Testis (tissue), 3 donors: Measurements from ENCODE around the gene PEX13. TPM values are rescaled to one million over a fixed set of nuclear protein-coding genes. Genes with fewer than 3 reads are reported as not detected.

ENCODE experiments used
- DNase-seq: peaks from one replicate; pipeline ENCODE4 v3.0.0-alpha.2; 2019
- H3K27ac ChIP-seq, 2 donors: fragments of 200-600 bp; sonication (generic); one replicate each; pipeline ENCODE4 v1.5.1; 2019
- H3K27me3 ChIP-seq: fragments of 200-600 bp; sonication (generic); one replicate; pipeline ENCODE4 v1.5.1; 2019
- H3K36me3 ChIP-seq: fragments of 200-600 bp; sonication (generic); one replicate; pipeline ENCODE4 v1.5.1; 2017; ENCODE audit warnings: low read depth; ENCODE audit errors: missing control alignments
- H3K4me1 ChIP-seq: fragments of 200-600 bp; sonication (generic); one replicate; pipeline ENCODE4 v1.5.1; 2019
- H3K4me3 ChIP-seq, 2 donors: fragments of 200-600 bp; sonication (generic); one replicate each; pipeline ENCODE4 v1.5.1; 2017 to 2019
- H3K9me3 ChIP-seq: fragments of 200-600 bp; sonication (generic); one replicate; pipeline ENCODE4 v1.5.1; 2017
- POLR2A ChIP-seq: fragments of 450-650 bp; IDR thresholded peaks from one replicate; pipeline ENCODE4 v1.6.1; 2017; ENCODE audit warnings: antibody characterized with exemption, mild to moderate bottlenecking, moderate library complexity
- WGBS, 2 donors: methylation state at CpG; one replicate each; pipeline ENCODE4 v1.1.5; 2018; 5-methylcytosine and 5-hydroxymethylcytosine counted together
- intact Hi-C: fragments of 100-400 bp; cut with DNase I; formaldehyde crosslinking; loops from one replicate; pipeline ENCODE4 v1.15.1; 2023; ENCODE audit warnings: low total_unique reads
- polyA plus RNA-seq: library from polyadenylated mRNA; stranded (reverse); fragments of 350-450 nt; fragmentation: Illumina TruSeq; extraction: RNeasy Lipid Tissue Mini Kit (QIAGEN cat#74804); gene quantifications from one replicate; pipeline ENCODE4 v1.2.3, GENCODE V29; 2014; ENCODE audit warnings: low read depth, low replicate concordance; ENCODE audit not compliant: insufficient read depth
- total RNA-seq, 2 donors: library from RNA; depleted of rRNA; stranded (reverse); fragments of >200 nt; gene quantifications; one replicate each; pipeline ENCODE4 v1.2.3, GENCODE V29; 2016
- TF ChIP-seq, protein P1 (sequence below), 3 experiments: fragments of 450-650 bp in 2 of 3; fragments of 200-600 bp in 1 of 3; sonication (generic) in 1 of 3; IDR thresholded peaks; one replicate each; pipeline ENCODE4 v1.5.1; 2016 to 2019; ENCODE audit warnings: antibody characterized with exemption in 3 of 3, mild to moderate bottlenecking in 2 of 3, moderate library complexity in 1 of 3

PEX13 gene
- total and polyA plus RNA-seq, 3 donors from 2014 or later = 34.6 to 44.3 (median 39.0) TPM

DNA sequence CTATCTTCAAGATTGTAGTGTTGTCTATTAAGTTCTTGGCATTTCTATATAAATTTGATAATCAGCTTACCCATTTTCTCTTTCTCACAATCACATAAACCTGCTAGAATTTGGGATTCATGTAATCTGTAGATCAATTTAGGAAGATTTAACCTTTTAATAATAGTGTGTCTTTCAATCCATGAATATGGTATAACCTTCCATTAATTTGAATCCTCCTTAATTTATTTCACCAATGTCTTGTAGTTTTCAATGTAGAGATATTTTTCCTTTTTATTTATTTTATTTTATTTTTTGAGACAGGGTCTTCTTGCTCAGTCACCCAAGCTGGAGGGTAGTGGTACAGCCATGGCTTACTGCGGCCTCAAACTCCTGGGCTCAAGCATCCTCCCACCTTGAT lies 68.4 kb downstream of the PEX13 start:
- intact Hi-C loops = no loop called here
- DNase-seq = no peak
- Histone ChIP-seq H3K36me3 (no peaks in the 10 kb centered on the region), H3K4me3 (no peak overlapping the region), H3K27me3 (no peaks in the 10 kb centered on the region), H3K4me1 (no peaks in the 10 kb centered on the region), H3K27ac (no peak overlapping the region), H3K9me3 (no peaks in the 10 kb centered on the region)
- whole genome bisulfite sequencing, 2 donors = 97 to 100% methylated on average over 1 of the region's 1 CpG
- no peak for TF ChIP-seq POLR2A
- TF ChIP-seq, protein P1, sequence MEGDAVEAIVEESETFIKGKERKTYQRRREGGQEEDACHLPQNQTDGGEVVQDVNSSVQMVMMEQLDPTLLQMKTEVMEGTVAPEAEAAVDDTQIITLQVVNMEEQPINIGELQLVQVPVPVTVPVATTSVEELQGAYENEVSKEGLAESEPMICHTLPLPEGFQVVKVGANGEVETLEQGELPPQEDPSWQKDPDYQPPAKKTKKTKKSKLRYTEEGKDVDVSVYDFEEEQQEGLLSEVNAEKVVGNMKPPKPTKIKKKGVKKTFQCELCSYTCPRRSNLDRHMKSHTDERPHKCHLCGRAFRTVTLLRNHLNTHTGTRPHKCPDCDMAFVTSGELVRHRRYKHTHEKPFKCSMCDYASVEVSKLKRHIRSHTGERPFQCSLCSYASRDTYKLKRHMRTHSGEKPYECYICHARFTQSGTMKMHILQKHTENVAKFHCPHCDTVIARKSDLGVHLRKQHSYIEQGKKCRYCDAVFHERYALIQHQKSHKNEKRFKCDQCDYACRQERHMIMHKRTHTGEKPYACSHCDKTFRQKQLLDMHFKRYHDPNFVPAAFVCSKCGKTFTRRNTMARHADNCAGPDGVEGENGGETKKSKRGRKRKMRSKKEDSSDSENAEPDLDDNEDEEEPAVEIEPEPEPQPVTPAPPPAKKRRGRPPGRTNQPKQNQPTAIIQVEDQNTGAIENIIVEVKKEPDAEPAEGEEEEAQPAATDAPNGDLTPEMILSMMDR (IDR thresholded peaks at IDR 0.05) = no peak

DNA sequence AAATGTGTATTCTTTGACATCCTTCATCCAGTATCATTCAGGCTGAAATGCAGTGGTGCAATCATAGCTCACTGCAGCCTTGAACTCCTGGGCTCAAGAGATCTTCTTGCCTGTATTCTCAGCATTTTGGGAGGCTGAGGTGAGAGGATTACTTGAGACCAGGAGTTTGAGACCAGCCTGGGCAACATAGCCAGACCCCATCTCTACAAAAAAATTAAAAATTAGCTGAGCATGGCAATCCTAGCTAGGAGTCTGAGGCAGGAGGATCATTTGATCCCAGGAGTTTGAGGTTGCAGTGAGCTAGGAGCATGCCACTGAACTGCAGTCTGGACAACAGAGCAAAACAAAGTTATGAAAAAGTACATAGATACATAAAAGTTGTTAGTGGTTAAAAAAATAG lies 72.3 kb downstream of the PEX13 start:
- Histone ChIP-seq H3K4me1 (no peaks in the 10 kb centered on the region), H3K9me3 (no peaks in the 10 kb centered on the region), H3K4me3 (no peak overlapping the region), H3K27ac (no peak overlapping the region), H3K36me3 (no peaks in the 10 kb centered on the region), H3K27me3 (no peaks in the 10 kb centered on the region)
- TF ChIP-seq, protein P1 (IDR thresholded peaks at IDR 0.05) = no peak
- TF ChIP-seq POLR2A = no peak
- no peak for DNase-seq
- intact Hi-C loops = no loop called here

DNA sequence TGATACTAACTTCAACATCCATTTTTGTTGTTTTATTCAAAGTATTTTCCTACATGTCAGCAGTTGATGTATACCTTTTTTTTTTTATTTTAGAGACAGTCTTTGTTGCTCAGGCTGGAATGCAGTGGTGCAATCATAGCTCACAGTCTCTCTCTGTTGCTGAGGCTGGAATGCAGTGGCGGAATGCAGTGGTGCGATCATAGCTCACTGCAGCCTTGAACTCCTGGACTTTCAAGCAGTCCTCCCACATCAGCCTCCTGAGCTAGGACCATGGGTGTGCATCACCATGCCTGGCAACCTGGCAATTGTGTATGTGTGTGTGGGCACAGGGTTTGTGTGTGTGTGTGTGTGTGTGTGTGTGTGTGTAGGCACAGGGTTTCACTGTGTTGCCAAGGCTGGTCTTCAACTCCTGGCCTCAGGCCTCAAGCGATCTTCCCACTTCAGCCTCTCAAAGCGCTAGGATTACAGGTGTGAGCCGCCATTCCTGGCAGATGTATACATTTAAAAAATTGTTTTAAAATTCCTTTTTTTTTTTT lies 72.9 kb downstream of the PEX13 start:
- Histone ChIP-seq H3K27me3 (no peaks in the 10 kb centered on the region), H3K27ac (no peak overlapping the region), H3K36me3 (no peaks in the 10 kb centered on the region), H3K4me3 (no peak overlapping the region), H3K4me1 (no peaks in the 10 kb centered on the region), H3K9me3 (no peaks in the 10 kb centered on the region)
- TF ChIP-seq, protein P1 (IDR thresholded peaks at IDR 0.05) = no peak
- 60 to 68% methylated on average over 5 of the region's 5 CpGs for WGBS, 2 donors
- intact Hi-C loops = no loop called here
- DNase-seq = no peak

DNA sequence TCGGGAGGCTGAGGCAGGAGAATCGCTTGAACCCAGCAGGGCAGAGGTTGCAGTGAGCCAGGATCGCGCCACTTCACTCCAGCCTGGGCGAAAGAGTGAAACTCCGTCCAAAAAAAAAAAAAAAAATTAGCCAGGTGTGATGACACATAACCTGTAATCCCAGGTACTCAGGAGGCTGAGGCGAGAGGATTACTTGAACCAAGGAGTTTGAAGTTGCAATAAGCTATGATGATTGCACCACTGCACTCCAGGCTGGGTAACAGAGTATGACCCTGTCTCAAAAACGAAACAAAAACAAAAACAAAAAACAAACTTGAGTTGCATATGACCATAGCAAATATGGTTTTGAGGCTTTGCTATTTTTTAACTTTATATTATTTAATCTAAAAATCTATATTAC lies 74.0 kb downstream of the PEX13 start:
- TF ChIP-seq, protein P1 (IDR thresholded peaks at IDR 0.05) = no peak
- no peak overlapping the region for H3K4me3 ChIP-seq
- no peak for DNase-seq
- H3K36me3 ChIP-seq = no peaks in the 10 kb centered on the region
- 79 to 88% methylated on average over 8 of the region's 8 CpGs for WGBS, 2 donors
- H3K27me3 ChIP-seq = no peaks in the 10 kb centered on the region
- H3K9me3 ChIP-seq = no peaks in the 10 kb centered on the region
- no peak overlapping the region for H3K27ac ChIP-seq
- intact Hi-C loops = no loop called here
- no peaks in the 10 kb centered on the region for H3K4me1 ChIP-seq

DNA sequence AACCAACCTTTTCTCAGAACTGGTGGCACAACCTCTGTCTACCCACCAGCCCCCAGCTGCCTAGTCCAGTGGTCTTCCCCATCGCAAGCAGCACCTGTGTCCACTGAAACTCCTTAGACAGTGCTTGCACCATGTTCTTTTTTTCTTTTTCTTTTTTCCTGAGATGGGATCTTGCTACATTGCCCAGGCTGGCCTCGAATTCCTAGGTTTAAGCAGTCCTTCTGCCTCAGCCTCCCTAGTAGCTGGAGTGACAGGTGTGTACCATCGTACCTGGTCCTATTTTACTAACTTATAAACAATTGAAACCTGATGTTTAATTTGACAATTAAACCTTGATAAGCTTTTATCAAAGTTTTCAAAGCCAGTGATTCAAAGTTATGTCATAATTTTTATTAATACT lies 78.9 kb downstream of the PEX13 start:
- intact Hi-C loops = no loop called here
- 100% methylated on average over 3 of the region's 3 CpGs for WGBS, 2 donors
- Histone ChIP-seq H3K4me1 (no peaks in the 10 kb centered on the region), H3K27ac (no peak overlapping the region), H3K4me3 (no peak overlapping the region), H3K36me3 (no peaks in the 10 kb centered on the region), H3K9me3 (no peaks in the 10 kb centered on the region), H3K27me3 (no peaks in the 10 kb centered on the region)
- TF ChIP-seq, protein P1 (IDR thresholded peaks at IDR 0.05) = no peak
- TF ChIP-seq POLR2A = no peak
- no peak for DNase-seq
